Stromal cell of bone marrow (primary cell): ENCODE data around the gene GSK3B.

Source experiments
- DNase-seq: peaks from one replicate; pipeline ENCODE4 v3.0.0-alpha.2; 2012; ENCODE audit warnings: low read depth

GSK3B gene

DNA sequence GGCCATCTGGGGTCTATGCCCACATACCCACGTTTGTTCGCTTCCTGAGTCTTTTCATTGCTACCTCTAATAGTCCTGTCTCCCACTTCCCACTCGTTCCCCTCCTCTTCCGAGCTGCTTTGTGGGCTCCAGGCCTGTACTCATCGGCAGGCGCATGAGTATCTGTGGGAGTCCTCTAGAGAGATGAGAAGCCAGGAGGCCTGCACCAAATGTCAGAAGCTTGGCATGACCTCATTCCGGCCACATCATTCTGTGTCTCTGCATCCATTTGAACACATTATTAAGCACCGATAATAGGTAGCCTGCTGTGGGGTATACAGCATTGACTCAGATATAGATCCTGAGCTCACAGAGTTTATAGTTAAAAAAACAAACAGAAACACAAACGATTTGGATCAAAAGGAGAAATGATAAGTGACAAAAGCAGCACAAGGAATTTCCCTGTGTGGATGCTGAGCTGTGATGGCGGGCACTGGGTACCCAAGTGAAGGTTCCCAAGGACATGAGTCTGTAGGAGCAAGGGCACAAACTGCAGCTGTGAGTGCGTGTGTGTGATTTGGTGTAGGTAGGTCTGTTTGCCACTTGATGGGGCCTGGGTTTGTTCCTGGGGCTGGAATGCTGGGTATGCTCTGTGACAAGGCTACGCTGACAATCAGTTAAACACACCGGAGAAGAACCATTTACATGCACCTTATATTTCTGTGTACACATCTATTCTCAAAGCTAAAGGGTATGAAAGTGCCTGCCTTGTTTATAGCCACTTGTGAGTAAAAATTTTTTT, 276.5 kb downstream of the GSK3B start:
- DNase-seq, result no peak

DNA sequence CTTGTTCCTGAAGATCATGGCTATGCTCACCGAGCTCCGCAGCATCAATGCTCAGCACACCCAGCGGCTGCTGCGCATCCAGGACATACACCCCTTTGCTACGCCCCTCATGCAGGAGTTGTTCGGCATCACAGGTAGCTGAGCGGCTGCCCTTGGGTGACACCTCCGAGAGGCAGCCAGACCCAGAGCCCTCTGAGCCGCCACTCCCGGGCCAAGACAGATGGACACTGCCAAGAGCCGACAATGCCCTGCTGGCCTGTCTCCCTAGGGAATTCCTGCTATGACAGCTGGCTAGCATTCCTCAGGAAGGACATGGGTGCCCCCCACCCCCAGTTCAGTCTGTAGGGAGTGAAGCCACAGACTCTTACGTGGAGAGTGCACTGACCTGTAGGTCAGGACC, 277.2 kb downstream of the GSK3B start:
- no peak for DNase-seq

DNA sequence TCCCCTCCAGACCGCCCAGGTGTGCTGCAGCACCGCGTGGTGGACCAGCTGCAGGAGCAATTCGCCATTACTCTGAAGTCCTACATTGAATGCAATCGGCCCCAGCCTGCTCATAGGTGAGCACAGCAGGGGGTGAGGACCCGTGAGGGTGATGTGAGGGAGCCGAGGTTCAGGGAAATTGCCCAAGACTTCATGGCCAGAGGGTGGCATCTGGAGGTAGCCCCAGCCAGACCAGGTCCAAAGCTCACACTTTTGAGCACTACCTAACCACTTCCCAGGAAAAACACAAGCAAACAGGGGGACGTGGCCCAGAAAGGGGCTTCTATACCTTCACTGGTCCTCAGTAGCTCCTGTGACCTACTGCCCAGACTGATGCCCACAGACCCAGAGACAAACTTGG, 278.5 kb downstream of the GSK3B start:
- no peak for DNase-seq

DNA sequence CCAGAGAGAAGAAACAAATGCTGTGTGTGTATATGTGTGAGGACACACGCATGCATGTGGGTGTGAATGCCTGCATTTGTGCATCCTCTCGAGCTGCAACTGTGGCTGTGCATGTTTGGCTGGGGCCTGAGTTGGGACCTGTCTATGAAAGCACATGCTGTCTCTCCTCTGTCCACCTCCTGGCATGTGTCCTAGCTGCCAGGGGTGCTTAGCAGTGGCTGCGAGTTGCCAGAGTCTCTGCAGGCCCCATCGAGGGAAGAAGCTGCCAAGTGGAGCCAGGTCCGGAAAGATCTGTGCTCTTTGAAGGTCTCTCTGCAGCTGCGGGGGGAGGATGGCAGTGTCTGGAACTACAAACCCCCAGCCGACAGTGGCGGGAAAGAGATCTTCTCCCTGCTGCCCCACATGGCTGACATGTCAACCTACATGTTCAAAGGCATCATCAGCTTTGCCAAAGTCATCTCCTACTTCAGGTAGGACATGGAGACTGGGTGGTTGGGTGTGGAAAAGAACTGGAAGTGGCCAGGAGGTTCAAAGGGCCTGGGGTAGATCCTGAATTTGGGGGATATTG, 281.7 kb downstream of the GSK3B start:
- DNase-seq, result no peak

DNA sequence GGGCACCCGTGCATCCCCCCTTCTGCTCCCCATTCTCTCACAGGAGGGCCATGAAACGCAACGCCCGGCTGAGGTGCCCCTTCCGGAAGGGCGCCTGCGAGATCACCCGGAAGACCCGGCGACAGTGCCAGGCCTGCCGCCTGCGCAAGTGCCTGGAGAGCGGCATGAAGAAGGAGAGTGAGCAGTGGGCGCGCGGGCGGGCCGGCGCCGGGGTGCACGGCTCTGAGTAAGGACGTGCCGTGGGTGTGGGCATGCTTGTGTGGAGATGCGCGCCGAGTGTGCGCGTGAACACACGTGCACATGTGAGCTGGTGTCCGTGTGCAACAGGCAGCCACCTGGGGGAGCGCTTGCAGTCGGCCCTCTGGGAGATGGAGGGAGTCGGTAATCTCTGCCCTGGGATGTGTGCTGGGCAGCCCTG, 284.2 kb downstream of the GSK3B start:
- no peak for DNase-seq

DNA sequence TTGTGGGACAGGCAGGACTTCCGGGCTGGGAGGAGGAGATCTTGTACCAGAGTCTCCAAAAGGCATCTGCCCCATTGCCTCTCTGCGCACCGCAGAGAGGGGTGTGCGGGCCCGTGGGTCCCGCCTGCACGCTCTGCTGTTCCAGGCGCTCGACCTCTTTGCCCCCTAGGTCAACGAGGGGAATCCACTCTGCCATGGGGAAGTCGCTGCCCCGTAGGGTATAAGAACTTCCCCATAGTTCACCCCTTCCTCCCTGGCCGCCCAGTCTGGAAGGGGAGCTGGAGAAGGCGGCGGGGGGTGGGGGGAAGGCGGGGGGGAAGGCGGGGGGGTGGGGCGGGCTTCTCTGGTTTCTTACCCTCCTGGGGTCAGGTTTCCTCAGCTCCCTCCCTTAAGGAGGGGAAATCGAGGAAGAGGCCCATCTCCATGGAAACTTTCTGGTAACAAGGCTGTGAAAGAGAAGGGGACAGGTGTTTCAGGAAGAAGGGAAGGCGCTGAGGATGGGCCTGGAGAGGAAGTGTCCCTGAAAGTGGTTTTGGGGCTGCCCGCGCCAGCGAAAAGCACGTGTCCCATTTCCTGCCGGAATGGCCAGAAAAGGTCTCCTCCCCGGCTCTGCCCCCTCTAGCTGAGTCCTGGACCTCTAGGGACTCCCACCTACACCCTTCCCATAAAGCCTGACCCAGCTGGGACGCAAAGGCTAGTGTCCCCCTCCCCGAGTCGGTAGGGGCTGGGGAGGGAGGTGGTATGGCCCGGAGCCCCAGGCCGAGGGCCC, 284.8 kb downstream of the GSK3B start:
- DNase-seq, result no peak

DNA sequence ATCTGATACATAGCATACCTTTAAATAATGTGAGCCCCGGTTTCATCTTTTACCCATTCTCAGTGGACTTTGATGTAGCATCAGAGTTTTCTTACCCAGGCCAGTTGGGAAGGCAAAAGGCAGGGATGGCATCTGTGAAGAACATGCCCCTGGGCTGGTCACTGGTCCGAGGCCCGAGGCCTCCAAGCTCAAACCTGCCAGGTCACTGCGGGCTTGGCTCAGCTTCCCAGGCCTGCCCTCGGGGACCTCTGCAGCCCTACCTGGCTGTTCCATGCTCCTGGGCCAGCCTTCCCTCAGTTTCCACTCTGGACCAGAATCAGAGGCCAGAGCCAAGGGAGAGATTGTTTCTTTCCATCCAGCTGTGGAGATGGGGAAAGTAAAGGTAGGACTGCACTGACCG, 285.4 kb downstream of the GSK3B start:
- DNase-seq, result no peak

DNA sequence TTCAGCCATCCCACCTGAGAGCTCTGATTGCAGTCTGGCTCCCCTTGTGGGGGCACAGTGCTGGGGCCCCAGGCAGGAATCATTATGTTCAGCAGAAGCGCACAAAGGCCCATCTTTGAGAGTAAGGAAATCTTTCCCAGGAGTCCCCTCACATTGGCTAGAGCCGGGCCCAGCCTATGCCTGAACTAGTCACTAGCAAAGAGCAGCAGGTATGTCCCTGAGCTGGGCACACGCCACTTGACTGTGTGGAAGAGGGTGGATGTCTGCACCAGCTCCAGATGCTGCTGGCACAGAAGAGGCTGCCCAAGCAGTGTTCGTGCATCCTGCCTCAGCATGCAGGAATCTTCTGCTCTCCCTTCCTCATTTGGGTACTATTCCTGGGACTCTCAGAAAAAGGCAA, 286.0 kb downstream of the GSK3B start:
- DNase-seq, result no peak

DNA sequence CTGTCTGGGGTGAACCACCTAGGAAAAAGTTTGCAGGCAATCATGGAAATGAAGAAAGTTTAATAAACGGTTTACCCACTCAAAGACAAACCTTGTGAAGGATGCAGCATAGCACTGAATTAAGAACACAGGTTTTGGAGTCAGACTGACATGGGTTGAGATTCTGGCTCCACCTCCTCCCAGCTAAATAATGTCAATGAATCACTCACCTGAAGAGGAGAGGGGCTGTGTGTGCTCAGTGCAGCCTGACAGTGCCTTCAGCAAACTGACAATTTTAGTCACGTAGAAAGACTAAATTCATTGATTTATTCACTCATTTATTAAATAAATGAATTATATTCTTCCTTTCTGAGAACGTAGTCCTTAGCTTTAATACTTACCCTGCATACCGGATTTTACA, 293.4 kb downstream of the GSK3B start:
- no peak for DNase-seq

DNA sequence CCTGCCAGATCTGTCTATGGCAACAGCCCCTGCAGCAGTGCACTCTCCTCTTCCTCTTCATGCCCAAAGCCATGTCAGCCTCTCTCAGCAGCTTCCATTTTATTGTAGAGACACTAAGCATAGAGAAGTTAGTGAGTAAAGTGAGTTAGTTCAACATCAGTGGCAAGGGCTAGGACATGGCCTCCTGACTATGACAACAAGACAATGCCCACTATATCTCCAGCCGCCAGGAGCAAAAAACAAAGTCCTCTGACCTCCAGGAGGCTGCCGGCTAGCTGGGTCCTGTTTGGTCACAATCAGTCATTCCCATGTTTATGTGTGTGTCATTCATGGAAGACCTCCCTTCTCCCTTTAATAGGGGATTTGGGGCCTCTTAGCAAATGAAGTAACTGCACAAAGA, 297.5 kb downstream of the GSK3B start:
- DNase-seq, result no peak

DNA sequence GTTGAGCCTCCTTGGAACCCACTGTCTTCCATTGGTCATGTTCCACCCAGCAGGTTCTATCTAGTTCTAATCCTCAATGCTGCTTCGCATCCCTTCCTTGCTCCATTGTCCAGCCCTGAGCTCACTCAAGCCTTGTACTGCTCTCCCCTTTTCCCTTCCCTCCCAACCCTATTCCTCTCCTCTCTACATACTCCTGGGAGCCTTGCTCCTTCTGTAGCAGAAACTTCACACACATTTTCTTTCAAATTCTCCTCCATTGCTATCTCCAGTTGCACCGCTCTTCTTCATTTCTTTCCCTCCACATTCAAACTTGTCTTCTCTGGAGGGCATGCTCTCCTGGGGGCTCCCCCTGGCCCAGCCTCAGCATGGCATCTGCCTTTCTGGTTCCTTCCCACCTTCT, 297.9 kb downstream of the GSK3B start:
- DNase-seq, result no peak

DNA sequence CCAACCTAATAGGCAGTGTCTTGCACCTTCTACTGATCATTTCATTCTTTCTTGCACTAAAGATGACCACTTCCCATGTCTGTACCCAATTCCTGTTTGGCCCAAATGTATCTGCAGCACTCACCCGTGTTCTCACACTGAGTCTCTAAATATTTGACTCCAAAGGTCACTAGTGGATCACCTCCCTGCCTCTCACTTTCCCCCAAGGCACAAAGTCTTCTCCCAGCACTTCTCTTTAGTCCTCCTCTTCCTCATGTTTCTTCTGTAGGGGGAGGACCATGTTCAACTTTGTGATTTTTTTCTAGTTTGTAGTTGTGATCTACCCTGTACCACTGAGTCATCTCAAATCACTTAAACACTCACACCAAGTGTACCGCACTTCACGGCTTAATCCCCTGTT, 298.4 kb downstream of the GSK3B start:
- DNase-seq, result no peak

DNA sequence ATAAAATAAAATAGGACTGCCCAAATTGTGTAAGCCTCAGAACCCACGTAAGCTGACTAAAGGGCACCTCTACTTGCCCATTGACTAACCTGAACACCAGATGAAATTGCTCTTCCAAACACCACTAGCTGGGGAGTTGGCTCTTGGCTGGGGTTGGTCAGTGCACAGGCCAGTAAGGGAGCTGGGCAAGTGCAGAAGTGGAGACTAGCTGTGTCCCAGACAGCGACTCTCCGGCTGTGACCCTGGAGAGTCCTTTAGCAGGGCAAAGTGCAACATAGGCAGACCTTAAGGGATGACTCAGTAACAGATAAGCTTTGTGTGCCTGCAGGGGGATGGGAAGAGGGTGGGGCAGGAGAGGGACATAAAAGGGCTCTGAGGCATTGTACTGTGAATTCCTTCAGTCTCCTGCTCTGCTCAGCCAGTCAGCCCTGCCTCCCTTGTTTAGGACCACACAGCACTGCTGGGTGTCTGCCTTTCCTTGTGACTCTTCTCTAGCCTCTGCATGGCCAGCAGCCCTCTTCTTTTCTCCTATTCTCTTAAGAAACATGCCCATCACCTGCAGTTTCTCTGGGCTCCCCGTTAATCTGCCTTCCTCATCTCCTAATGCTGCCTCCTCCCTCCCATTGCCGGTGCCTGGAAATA, 299.2 kb downstream of the GSK3B start:
- DNase-seq, result no peak

DNA sequence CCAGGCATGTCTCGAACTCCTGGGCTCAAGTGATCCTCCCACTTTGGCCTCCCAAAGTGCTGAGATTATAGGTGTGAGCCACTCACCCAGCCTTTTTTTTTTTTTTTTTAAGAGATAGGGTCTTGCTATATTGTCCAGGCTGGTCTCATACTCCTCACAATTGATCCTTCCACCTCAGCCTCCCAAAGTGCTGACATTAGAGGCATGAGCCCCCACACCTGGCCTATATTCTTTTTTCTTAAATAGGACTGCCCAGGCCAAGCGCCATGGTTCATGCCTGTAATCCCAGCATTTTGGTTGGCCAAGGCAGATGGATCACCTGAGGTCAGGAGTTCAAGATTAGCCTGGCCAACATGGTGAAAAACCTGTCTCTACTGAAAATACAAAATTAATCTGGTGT, 299.8 kb downstream of the GSK3B start:
- DNase-seq, result no peak

DNA sequence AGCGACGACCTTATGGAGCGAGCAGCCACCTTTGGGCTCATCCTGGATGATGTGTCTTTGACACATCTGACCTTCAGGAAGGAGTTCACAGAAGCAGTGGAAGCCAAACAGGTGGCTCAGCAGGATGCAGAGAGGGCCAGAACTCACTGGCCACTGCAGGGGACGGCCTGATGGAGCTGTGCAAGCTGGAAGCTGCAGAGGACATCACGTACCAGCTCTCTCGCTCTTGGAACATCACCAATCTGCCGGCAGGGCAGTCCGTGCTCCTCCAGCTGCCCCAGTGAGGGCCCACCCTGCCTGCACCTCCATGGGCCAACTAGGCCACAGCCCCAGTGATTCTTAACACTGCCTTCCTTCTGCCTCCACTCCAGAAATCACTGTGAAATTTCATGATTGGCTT, 302.0 kb downstream of the GSK3B start:
- DNase-seq, result no peak

DNA sequence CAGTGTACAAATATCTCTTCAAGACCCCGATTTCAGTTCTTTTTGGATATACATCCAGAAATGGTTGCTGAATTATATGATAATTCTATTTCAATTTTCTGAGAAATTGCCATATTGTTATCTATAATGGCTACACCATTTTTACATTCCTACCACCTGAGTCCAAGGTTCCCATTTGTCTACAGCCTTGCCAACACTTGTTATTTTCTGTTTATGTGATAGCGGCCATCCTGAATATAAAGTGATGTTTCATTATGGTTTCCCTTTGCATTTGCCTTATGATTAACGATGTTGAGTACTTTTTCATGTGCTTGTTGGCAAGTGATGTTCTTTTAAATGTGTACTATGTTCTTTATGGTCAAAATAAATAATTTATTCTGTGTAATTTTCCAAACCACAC, 303.9 kb downstream of the GSK3B start:
- DNase-seq, result no peak

DNA sequence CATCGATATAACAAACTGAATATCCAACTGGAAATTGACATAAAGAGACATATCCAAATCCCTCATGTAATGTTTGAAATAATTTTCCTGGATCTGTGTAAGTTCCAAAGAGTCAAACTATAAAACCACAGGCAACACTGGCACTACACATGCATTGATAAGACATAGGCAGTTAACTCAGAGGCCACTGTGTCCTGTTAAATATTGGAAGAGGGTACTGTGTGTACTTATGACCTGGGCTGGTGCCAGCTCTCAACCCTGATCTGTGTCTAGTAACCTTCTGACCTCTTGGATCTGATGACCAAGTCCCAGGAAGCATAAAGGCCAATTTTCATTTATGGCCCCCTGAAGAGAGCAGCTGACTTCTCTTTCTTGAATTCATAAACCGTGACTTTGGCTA, 307.8 kb downstream of the GSK3B start:
- no peak for DNase-seq

DNA sequence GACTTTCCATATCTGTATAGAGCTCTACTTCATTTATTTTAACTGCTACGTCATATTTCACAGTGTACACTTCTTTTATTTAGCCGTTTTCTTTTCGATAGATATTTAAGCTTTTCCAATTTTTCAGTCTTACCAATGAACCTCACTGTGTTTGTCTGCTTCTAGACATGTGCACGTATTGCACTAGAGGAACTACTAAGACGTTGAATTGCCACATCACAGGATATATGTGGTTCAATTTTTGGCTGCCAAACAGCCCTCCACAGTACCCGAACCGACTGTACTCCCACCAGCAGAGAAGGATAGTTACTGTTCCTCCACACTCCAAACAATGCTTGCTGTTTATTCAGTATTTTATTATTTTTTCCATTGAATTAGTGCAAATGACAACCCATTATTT, 310.4 kb downstream of the GSK3B start:
- DNase-seq, result no peak

DNA sequence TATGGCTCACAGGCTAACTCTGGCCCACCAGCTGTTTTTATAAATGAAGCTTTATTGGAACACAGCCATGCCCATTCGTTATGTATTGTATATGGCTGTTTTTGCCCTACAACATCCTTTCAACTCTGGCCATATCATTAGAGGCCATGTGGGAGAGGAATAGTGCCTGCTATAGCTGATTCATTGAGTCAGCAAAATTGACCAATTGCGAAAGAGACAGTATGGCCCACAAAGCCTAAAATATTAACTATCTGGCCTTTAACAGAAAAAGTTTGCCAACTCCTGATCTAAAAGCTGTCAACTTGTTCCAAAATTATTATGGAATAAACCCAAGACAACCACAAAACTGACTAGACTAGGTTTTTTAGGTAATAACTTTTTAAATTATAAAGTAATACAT, 311.0 kb downstream of the GSK3B start:
- no peak for DNase-seq

DNA sequence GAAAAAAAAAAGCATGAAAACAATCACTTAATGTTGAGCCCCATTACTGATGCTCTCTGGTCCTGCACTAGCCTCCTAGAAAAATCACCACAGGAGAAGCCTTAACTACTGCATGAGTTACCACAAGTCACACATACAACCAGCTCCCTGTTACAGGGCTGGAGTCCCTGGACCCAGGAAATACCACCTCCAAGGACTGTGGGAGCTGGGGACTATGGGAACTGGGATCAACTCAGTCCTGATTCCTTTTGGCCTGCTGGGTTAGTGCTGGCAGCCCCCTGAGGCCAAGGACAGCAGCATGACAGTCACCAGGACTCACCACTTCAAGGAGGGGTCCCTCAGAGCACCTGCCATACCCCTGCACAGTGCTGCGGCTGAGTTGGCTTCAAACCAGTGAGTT, 311.8 kb downstream of the GSK3B start:
- DNase-seq, result no peak

DNA sequence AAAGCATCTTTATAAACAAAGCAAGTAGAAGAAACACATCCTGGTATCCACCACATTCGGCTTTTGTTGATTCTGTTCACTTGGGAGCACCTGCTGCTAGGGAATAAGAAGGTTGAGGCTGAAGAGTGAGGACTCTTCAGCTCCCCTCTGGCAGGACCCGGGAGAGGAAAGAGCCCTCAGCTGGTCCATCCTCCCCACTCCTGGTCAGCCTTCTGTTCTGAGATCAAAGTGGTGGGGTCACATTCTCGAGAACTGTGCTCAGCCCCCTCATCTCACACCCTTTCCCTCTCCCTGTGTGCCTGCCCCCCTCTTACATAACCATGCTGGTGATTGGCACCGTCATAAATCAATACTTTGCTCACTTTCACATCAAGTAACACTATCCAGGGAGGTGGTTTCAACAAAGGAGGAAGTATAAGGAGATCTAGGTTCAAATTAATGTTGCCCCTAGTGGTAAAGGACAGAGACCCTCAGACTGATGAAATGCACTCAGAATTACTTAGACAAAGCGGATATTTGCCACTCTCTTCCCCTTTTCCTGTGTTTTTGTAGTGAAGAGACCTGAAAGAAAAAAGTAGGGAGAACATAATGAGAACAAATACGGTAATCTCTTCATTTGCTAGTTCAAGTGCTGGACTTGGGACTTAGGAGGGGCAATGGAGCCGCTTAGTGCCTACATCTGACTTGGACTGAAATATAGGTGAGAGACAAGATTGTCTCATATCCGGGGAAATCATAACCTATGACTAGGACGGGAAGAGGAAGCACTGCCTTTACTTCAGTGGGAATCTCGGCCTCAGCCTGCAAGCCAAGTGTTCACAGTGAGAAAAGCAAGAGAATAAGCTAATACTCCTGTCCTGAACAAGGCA, 312.7 kb downstream of the GSK3B start, which contains the start of gene NR1I2:
Gene NR1I2, plus strand, starts transcription at position 772 of the 869 bp plus-strand sequence.
- DNase-seq, result no peak
